Activated T-cell treated with anti-CD3 and anti-CD28 coated beads, Interleukin-2, amount 50 U/mL, for 24 hours (primary cell): ENCODE results near the gene PGBD5.

Experiments
- DNase-seq: peaks from one replicate; pipeline ENCODE4 v3.0.0-alpha.2; 2020
- H3K27ac Mint-ChIP-seq: 2 replicates; pipeline ENCODE4 v1.8.0; 2020; ENCODE audit warnings: mild to moderate bottlenecking, mixed read lengths
- H3K27me3 Mint-ChIP-seq: 2 replicates; pipeline ENCODE4 v1.8.0; 2020; ENCODE audit warnings: mixed read lengths
- H3K36me3 Mint-ChIP-seq: 2 replicates; pipeline ENCODE4 v1.8.0; 2020; ENCODE audit warnings: low read depth, mixed read lengths
- H3K4me1 Mint-ChIP-seq: 2 replicates; pipeline ENCODE4 v1.8.0; 2020; ENCODE audit warnings: low read depth, mixed read lengths
- H3K4me3 Mint-ChIP-seq: 2 replicates; pipeline ENCODE4 v1.8.0; 2020; ENCODE audit warnings: mild to moderate bottlenecking, moderate library complexity, mixed read lengths
- H3K9me3 Mint-ChIP-seq: 2 replicates; pipeline ENCODE4 v1.8.0; 2020; ENCODE audit warnings: mixed read lengths

Gene PGBD5

DNA sequence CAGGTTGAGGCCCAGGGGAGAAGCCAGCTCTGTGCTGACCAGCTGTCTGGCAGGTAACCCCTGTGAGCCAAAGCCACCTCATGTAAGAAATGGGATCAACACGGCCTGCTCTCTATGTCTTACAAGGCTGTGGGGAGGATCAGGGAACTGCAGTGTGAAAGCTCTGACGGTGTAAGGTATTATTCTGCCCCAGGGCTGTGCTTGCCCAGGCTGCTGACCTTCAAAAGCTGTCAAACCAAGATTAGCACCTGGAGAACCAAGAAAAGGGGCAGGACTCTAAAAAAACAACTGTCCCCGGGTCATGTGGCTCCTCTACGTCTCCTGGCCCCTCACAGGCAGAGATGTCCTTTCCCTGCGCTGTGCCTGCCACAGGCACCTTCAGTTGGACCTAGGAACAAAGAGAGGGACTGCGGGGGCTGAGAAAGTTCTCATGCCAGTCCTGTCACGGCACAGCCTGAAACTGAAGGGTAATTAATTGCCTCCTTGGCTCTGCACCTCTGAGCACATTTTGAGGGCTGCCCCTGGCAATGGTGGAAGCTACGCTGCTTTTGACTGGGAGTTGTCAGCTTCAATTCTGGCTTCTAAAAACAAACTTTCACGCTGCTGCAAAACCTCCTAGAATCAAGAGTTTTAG, 77.6 kb downstream of the PGBD5 start:
- Mint-ChIP-seq H3K27ac (no peak overlapping the region), H3K36me3 (no peaks in the 10 kb centered on the region), H3K4me3 (no peak overlapping the region), H3K27me3 (peaks cover 10% of the 10 kb centered on the region), H3K9me3 (no peaks in the 10 kb centered on the region), H3K4me1 (no peaks in the 10 kb centered on the region)
- DNase-seq = no peak

DNA sequence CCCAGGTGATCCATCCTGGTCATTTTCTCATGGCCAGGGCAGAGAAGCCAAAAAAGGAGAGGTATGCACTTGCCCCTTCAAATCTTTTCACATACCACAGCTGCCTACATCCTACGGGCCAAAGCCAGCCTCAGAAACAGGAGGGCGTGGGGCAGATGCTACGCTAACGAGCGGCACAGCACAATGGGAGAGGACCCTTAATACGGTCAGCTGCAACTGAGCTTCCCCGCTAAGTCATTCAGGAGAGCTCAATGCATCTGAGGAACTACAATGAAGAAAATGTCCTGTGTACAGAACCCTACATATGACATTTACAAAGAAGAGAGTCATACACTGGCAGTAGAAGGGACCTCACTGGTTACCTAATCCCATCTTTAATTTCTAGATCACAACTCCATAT, 78.2 kb downstream of the PGBD5 start:
- H3K27me3 Mint-ChIP-seq = peaks cover 12% of the 10 kb centered on the region
- H3K36me3 Mint-ChIP-seq = no peaks in the 10 kb centered on the region
- H3K9me3 Mint-ChIP-seq = no peaks in the 10 kb centered on the region
- no peak overlapping the region for H3K4me3 Mint-ChIP-seq
- DNase-seq = no peak
- H3K4me1 Mint-ChIP-seq = no peaks in the 10 kb centered on the region
- H3K27ac Mint-ChIP-seq = no peak overlapping the region

DNA sequence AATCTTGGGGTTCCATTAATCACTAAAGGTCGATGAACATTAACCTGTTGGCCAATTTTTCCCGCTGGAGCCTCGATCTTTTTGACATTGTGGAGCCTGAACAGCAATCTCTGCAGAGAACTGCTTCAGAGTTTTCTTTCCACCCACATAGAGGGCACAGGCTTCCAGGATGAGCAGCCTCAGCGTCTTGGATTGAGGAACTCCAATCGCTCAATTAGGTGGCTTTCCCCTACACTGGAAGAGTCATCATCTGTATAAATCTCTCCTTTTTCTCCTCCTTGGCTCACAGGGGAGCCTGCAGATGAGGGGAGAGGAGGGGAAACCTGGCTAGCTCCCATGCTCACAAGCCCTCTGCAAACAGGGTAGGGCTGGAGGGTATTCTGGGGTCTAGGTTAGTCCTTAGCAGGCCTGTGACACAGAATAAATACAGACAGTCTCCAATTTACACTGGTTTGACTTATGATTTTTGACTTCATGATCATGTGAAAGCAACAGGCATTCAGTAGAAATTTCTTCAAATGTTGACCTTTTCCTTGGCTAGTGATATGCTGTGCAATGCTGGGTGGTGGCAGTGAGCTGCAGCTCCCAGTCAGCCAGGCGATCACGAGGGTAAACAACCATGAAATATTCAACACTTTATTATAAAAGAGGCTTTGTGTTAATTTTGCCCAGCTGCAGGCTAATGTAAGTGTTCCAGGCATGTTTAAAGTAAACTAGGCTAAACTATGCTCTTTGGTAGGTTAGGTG, 80.8 kb downstream of the PGBD5 start:
- no peaks in the 10 kb centered on the region for H3K9me3 Mint-ChIP-seq
- H3K27ac Mint-ChIP-seq = no peak overlapping the region
- H3K4me3 Mint-ChIP-seq = no peak overlapping the region
- H3K4me1 Mint-ChIP-seq = no peaks in the 10 kb centered on the region
- no peaks in the 10 kb centered on the region for H3K36me3 Mint-ChIP-seq
- no peak for DNase-seq
- peaks cover 12% of the 10 kb centered on the region for H3K27me3 Mint-ChIP-seq

DNA sequence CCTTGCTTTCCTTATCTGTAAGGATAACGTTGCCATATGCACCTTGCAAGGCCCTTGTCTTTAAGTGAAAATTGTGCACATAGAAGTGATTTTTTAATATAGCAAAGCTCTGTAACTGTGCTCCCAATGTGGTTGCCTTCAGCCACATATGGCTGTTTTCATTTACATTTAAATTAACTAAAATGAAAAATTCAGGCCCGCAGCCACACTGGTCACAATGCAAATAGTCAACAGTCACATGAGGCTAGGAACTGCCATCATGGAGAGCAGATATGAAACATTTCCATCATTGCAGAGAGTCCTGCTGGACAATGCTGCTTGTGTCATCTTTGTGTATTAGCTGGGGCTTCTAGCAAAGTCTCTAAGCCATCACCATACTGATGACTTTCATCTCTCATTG, 83.4 kb downstream of the PGBD5 start:
- Mint-ChIP-seq H3K4me1 (no peaks in the 10 kb centered on the region), H3K9me3 (no peaks in the 10 kb centered on the region), H3K36me3 (no peaks in the 10 kb centered on the region), H3K27me3 (peaks cover 12% of the 10 kb centered on the region), H3K27ac (no peak overlapping the region), H3K4me3 (no peak overlapping the region)
- DNase-seq = no peak

GRCh38 chr1:230342019-230342418, 84.1 kb downstream of the PGBD5 start:
- Mint-ChIP-seq H3K36me3 (no peaks in the 10 kb centered on the region), H3K27me3 (peaks cover 14% of the 10 kb centered on the region), H3K9me3 (no peaks in the 10 kb centered on the region), H3K4me3 (no peak overlapping the region), H3K27ac (no peak overlapping the region), H3K4me1 (no peaks in the 10 kb centered on the region)
- DNase-seq = no peak

DNA sequence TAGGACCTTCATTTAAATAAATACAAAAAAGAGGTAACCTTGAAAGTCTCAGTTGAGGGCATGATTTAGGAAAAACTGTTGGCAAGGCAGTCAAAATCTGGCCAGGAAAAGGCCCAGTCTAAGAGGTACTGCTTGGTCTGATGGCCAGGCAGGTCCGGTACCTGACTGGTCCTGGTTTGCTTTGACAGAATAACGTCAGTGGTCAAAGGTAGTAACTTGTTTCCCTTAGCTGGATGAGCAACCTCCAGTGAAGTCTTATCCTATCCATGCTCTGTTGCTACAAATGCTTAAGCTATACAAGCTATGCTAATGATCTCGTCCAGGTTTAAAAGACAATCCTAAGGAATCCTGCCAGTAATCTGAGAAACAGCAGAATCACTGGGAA, 85.0 kb downstream of the PGBD5 start:
- peaks cover 14% of the 10 kb centered on the region for H3K27me3 Mint-ChIP-seq
- H3K27ac Mint-ChIP-seq = no peak overlapping the region
- H3K4me1 Mint-ChIP-seq = no peaks in the 10 kb centered on the region
- no peaks in the 10 kb centered on the region for H3K36me3 Mint-ChIP-seq
- no peaks in the 10 kb centered on the region for H3K9me3 Mint-ChIP-seq
- no peak overlapping the region for H3K4me3 Mint-ChIP-seq
- no peak for DNase-seq

DNA sequence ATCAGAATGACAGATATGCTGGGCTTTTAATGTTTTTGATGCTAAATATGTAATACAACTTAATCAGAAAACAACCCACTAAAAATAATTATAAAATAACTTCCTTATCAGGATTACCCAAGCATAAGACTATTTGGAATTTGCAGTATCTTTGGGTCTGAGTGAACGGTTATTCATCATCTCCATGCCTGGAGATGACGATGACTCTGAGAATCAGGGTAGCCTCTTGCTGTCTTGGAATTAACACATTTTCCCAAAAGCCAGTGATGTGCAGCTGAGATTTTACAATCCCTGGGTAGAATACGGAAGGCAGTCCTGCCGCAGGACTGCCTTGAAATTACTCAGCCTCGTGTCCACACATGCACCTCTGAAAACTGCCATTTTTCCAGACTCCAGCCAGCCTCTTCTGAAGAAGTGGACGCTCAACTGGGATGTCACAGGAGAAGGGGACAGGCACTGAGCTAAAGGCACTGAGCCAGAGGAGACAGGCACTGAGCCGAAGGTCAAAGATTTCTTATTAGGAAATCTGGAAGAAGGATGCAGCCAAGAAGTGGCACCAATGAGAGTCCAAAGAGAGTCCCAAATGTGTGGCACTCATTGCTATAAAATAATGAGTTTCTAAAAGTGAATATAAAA, 85.5 kb downstream of the PGBD5 start:
- no peak for DNase-seq
- Mint-ChIP-seq H3K9me3 (no peaks in the 10 kb centered on the region), H3K4me3 (no peak overlapping the region), H3K4me1 (no peaks in the 10 kb centered on the region), H3K27ac (no peak overlapping the region), H3K36me3 (no peaks in the 10 kb centered on the region), H3K27me3 (peaks cover 14% of the 10 kb centered on the region)

- Mint-ChIP-seq H3K4me3 (no peak overlapping the region), H3K36me3 (no peaks in the 10 kb centered on the region), H3K27me3 (peaks cover 10% of the 10 kb centered on the region), H3K9me3 (no peaks in the 10 kb centered on the region), H3K4me1 (no peaks in the 10 kb centered on the region), H3K27ac (no peak overlapping the region)
- DNase-seq = no peak
Observed at GRCh38 chr1:230339033-230339432, 87.1 kb downstream of the PGBD5 start.

DNA sequence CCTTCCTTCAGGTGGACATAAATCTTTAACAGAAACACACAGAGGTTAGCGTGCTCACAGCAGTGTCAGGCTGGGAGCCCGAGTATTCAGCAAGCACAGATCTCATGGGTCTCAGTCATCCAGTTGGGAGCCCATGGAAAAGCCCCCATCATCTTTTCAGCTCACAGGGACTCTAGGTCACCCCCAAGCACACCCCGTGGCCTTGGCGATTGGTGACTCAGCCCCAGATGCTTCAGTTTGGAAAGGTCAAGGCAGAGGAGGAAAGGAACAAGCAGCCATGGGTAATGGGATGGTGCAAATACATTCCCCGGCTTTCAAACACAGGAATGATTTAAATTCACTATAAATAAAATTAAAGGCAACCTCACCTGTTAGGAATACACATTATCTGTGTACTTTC, 88.9 kb downstream of the PGBD5 start:
- H3K27ac Mint-ChIP-seq = no peak overlapping the region
- H3K4me3 Mint-ChIP-seq = no peak overlapping the region
- peaks cover 10% of the 10 kb centered on the region for H3K27me3 Mint-ChIP-seq

DNA sequence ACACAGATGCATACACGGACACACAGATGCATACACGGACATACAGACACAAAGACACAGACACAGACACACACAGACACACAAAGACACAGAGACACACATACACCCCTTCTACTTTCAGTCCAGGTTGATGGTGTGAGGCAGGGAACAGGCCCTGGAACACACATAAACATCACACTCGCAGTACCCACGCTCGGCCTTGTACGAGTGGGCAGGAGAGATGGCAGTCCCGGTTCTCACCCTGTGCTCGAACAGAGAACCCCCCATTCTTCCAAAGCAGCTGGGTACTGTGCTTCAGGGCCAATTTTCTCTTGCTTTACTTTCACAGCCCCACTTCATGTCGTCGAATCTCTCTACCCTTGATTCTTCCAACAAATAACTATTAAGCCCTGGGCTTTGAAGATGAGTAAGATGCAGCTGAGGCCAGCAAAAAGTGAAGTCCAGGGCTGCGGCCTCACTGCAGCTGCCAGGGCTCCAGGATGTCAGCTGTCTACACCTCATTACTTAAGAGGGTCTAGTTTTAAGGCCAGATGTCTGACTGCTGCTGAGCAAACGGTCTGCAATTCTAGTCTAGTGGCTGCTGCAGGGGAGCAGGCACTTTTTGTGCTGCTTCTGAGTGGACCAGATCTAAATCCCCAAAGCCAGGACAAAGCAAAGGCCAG, 90.1 kb downstream of the PGBD5 start:
- no peaks in the 10 kb centered on the region for H3K9me3 Mint-ChIP-seq
- H3K4me1 Mint-ChIP-seq = no peaks in the 10 kb centered on the region
- no peak overlapping the region for H3K27ac Mint-ChIP-seq
- H3K27me3 Mint-ChIP-seq = peaks cover 11% of the 10 kb centered on the region
- H3K4me3 Mint-ChIP-seq = no peak overlapping the region
- no peak for DNase-seq
- H3K36me3 Mint-ChIP-seq = no peaks in the 10 kb centered on the region

More for the DNA sequence above, 88.9 kb downstream of the PGBD5 start:
- Mint-ChIP-seq H3K9me3 (no peaks in the 10 kb centered on the region), H3K4me1 (no peaks in the 10 kb centered on the region), H3K36me3 (no peaks in the 10 kb centered on the region)
- DNase-seq = no peak

GRCh38 chr1:230334447-230334837, 91.7 kb downstream of the PGBD5 start:
- peaks cover 11% of the 10 kb centered on the region for H3K27me3 Mint-ChIP-seq
- H3K9me3 Mint-ChIP-seq = no peaks in the 10 kb centered on the region
- no peak overlapping the region for H3K27ac Mint-ChIP-seq
- H3K4me1 Mint-ChIP-seq = no peaks in the 10 kb centered on the region
- H3K4me3 Mint-ChIP-seq = no peak overlapping the region
- DNase-seq = no peak
- H3K36me3 Mint-ChIP-seq = no peaks in the 10 kb centered on the region

- DNase-seq = no peak
- Mint-ChIP-seq H3K4me3 (no peak overlapping the region), H3K36me3 (no peaks in the 10 kb centered on the region), H3K4me1 (no peaks in the 10 kb centered on the region), H3K27me3 (peaks cover 11% of the 10 kb centered on the region), H3K27ac (no peak overlapping the region), H3K9me3 (no peaks in the 10 kb centered on the region)
Observed at GRCh38 chr1:230333590-230334446, 92.3 kb downstream of the PGBD5 start.

DNA sequence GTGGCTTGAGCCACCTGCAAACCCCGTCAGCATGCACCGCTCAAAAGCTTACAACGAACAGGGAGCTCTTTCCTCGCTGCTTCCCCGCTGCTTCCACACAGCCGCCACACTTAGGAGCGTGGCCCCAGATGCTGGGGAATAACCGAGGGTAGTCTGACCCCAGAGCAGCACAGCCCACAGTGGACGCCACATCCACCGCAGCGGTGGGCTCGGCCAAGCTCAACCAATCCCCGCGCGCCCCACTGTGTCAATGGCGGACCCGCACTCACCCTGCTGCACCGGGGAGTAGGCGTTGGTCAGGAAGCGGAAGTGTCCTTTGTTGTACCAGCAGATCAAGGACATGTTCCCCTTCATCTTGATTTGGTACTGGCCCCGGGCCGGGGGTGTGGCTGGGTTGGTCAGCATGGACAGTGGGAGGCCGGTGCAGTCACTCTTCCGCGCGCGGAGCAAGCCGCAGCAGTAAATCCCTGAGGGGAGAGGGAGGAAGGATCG, 93.5 kb downstream of the PGBD5 start:
- DNase-seq = no peak
- Mint-ChIP-seq H3K4me3 (no peak overlapping the region), H3K27me3 (peaks cover 11% of the 10 kb centered on the region), H3K36me3 (no peaks in the 10 kb centered on the region), H3K4me1 (peaks cover 10% of the 10 kb centered on the region), H3K27ac (no peak overlapping the region), H3K9me3 (no peaks in the 10 kb centered on the region)

DNA sequence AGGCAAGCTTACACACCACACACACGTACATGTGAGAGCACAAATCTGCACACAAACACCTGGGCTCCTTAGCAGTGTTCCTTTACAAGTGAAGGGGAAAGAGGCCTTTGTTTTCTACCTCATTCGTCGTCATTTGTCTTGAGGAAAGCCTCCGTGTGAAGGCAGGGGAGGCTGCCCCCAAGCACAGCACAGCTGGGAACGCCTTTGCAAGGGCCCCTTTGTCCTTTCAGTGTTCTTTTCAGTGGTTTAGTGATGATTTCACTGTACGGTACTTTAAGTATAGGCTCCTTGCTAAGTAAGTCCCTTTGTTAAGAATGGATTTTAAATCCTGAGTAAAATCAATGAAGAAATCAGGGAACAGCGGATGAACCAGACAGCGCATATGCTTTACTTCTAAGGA, 94.1 kb downstream of the PGBD5 start:
- peaks cover 13% of the 10 kb centered on the region for H3K4me1 Mint-ChIP-seq

More for the DNA sequence above, 94.1 kb downstream of the PGBD5 start:
- no peaks in the 10 kb centered on the region for H3K9me3 Mint-ChIP-seq
- no peak overlapping the region for H3K4me3 Mint-ChIP-seq
- DNase-seq = no peak
- peaks cover 9% of the 10 kb centered on the region for H3K27me3 Mint-ChIP-seq
- H3K36me3 Mint-ChIP-seq = no peaks in the 10 kb centered on the region
- no peak overlapping the region for H3K27ac Mint-ChIP-seq
